Keratinocyte (primary cell): ENCODE results near the gene WARS2. TPM values are rescaled to one million over a fixed set of nuclear protein-coding genes. Genes with fewer than 3 reads are reported as not detected.

Experiments
- DNase-seq: peaks from one replicate; pipeline ENCODE4 v3.0.0-alpha.2; 2011; ENCODE audit warnings: low read depth, missing footprints, low spot score
- FAIRE-seq: peaks from 2 replicates; lab custom pipeline; 2011; peaks lifted over from hg19 to GRCh38; lab: Jason Lieb, UNC
- H2AFZ ChIP-seq: 2 replicates; pipeline ENCODE4 v1.6.0; 2012; ENCODE audit warnings: low read length, control low read depth, inconsistent platforms; ENCODE audit not compliant: control insufficient read depth
- H3K27ac ChIP-seq: 2 replicates; pipeline ENCODE4 v1.5.1; 2011; ENCODE audit warnings: low read length; ENCODE audit not compliant: control insufficient read depth, insufficient read depth
- H3K27me3 ChIP-seq: 3 replicates; pipeline ENCODE4 v1.6.0; 2011; ENCODE audit warnings: low read length; ENCODE audit not compliant: control insufficient read depth, insufficient read depth; ENCODE audit errors: extremely low read depth
- H3K36me3 ChIP-seq, 2 experiments: 2 replicates in 1 of 2; 3 replicates in 1 of 2; pipeline ENCODE4 v1.5.1; 2011; ENCODE audit warnings: low read length in 2 of 2, mild to moderate bottlenecking in 1 of 2; ENCODE audit not compliant: control insufficient read depth in 2 of 2, insufficient read depth in 2 of 2; ENCODE audit errors: extremely low read depth in 1 of 2
- H3K4me1 ChIP-seq: 3 replicates; pipeline ENCODE4 v1.5.1; 2011; ENCODE audit warnings: low read length; ENCODE audit not compliant: control insufficient read depth, insufficient read depth; ENCODE audit errors: extremely low read depth
- H3K4me2 ChIP-seq: 3 replicates; pipeline ENCODE4 v1.6.0; 2011; ENCODE audit warnings: low read depth, low read length; ENCODE audit not compliant: control insufficient read depth, insufficient read depth; ENCODE audit errors: extremely low read depth
- H3K4me3 ChIP-seq, 3 experiments: fragments of 200-600 bp in 1 of 3; sonication (generic) in 1 of 3; 2 replicates in 2 of 3; 3 replicates in 1 of 3; pipeline ENCODE4 v1.5.1; 2011 to 2016; ENCODE audit warnings: low read length in 3 of 3, mild to moderate bottlenecking in 3 of 3, control low read depth in 2 of 3, inconsistent platforms in 1 of 3, low read depth in 1 of 3, mixed read lengths in 1 of 3, mixed run types in 1 of 3, moderate library complexity in 1 of 3; ENCODE audit not compliant: control insufficient read depth in 2 of 3, insufficient read depth in 2 of 3; ENCODE audit errors: extremely low read depth in 1 of 3
- H3K79me2 ChIP-seq: 2 replicates; pipeline ENCODE4 v1.6.0; 2012; ENCODE audit warnings: low read length; ENCODE audit not compliant: control insufficient read depth, insufficient read depth
- H3K9ac ChIP-seq: 3 replicates; pipeline ENCODE4 v1.6.0; 2011; ENCODE audit warnings: low read length; ENCODE audit not compliant: control insufficient read depth, insufficient read depth; ENCODE audit errors: extremely low read depth
- H3K9me1 ChIP-seq: 3 replicates; pipeline ENCODE4 v1.6.0; 2011; ENCODE audit warnings: low read length; ENCODE audit not compliant: control insufficient read depth, insufficient read depth; ENCODE audit errors: extremely low read depth
- H3K9me3 ChIP-seq: 2 replicates; pipeline ENCODE4 v1.5.1; 2012; ENCODE audit warnings: low read depth, low read length; ENCODE audit not compliant: control insufficient read depth
- H4K20me1 ChIP-seq: 3 replicates; pipeline ENCODE4 v1.6.0; 2011; ENCODE audit warnings: low read length; ENCODE audit not compliant: control insufficient read depth, insufficient read depth; ENCODE audit errors: extremely low read depth
- CTCF ChIP-seq, 3 experiments: IDR thresholded peaks in 1 of 3; conservative IDR thresholded peaks in 1 of 3; optimal IDR thresholded peaks in 1 of 3; 2 replicates in 2 of 3; 3 replicates in 1 of 3; pipeline versions ENCODE3 to v1.5.1; 2011; ENCODE audit warnings: low read length in 3 of 3, mild to moderate bottlenecking in 3 of 3, moderate library complexity in 2 of 3, control low read depth in 1 of 3, inconsistent platforms in 1 of 3; ENCODE audit not compliant: insufficient read depth in 2 of 3; ENCODE audit errors: extremely low read depth in 1 of 3
- EZH2 ChIP-seq: IDR thresholded peaks from one replicate; pipeline ENCODE4 v1.6.1; 2012; ENCODE audit warnings: inconsistent platforms, mild to moderate bottlenecking, low read length, moderate library complexity
- dilution Hi-C: fragments of 300-500 bp; cut with MboI; formaldehyde crosslinking; loops from one replicate; pipeline ENCODE4 v1.7.0; 2020; ENCODE audit warnings: low sequenced_read_pairs; ENCODE audit not compliant: extremely low pct_ligation_motif_present
- polyA plus RNA-seq, 5 experiments: library from polyadenylated mRNA; depleted of rRNA in 3 of 5; stranded (reverse) in 3 of 5; stranded (forward) in 1 of 5; unstranded in 1 of 5; fragments of >200 nt; gene quantifications; 1 replicate in 1 of 5; 2 replicates in 3 of 5; 3 replicates in 1 of 5; pipeline versions ENCODE4 v1.2.1 to v1.2.3, GENCODE V29; 2011 to 2012; ENCODE audit warnings: missing spikeins in 2 of 5, low read depth in 1 of 5, low replicate concordance in 1 of 5

Gene WARS2
- polyA plus RNA-seq, 1 donor (not counting 4 experiments of a cell fraction or from before 2014, with no cell fraction given) = 10.3 TPM

GRCh38 chr1:119032986-119033385 is 107.5 kb downstream of the WARS2 start:
- DNase-seq = no peak
- H3K27me3 ChIP-seq = no peaks in the 10 kb centered on the region
- H3K27ac ChIP-seq = no peak overlapping the region
- H3K36me3 ChIP-seq = peaks cover 0 to 4% of the 10 kb centered on the region in 2 experiments
- no peaks in the 10 kb centered on the region for H3K79me2 ChIP-seq
- no peaks in the 10 kb centered on the region for H3K9me1 ChIP-seq
- no peak for TF ChIP-seq CTCF (optimal IDR thresholded peaks at IDR 0.05 in 1 of 3, IDR thresholded peaks at IDR 0.05 in 1 of 3, conservative IDR thresholded peaks at IDR 0.05 in 1 of 3; ENCODE audit: extremely low read depth in 1 of 3, insufficient read depth in 2 of 3, low read length in 3 of 3)
- TF ChIP-seq EZH2 = no peak
- no peak overlapping the region for H3K9ac ChIP-seq
- no peak overlapping the region for H3K4me2 ChIP-seq
- no peaks in the 10 kb centered on the region for H4K20me1 ChIP-seq
- no peak for FAIRE-seq
- no peak overlapping the region for H2AFZ ChIP-seq
- no peaks in the 10 kb centered on the region for H3K4me1 ChIP-seq
- no peak overlapping the region for H3K4me3 ChIP-seq
- dilution Hi-C loops = no loop called here
- H3K9me3 ChIP-seq = no peaks in the 10 kb centered on the region

GRCh38 chr1:119027759-119028158 is 112.7 kb downstream of the WARS2 start:
- no peaks in the 10 kb centered on the region for H3K9me1 ChIP-seq
- H3K4me1 ChIP-seq = peaks cover 2% of the 10 kb centered on the region
- peaks cover 0 to 4% of the 10 kb centered on the region in 2 experiments for H3K36me3 ChIP-seq
- no peak for TF ChIP-seq CTCF (optimal IDR thresholded peaks at IDR 0.05 in 1 of 3, IDR thresholded peaks at IDR 0.05 in 1 of 3, conservative IDR thresholded peaks at IDR 0.05 in 1 of 3; ENCODE audit: extremely low read depth in 1 of 3, insufficient read depth in 2 of 3, low read length in 3 of 3)
- no peak for TF ChIP-seq EZH2
- no peak overlapping the region for H2AFZ ChIP-seq
- no peaks in the 10 kb centered on the region for H3K9me3 ChIP-seq
- no peaks in the 10 kb centered on the region for H3K27me3 ChIP-seq
- H3K4me2 ChIP-seq = no peak overlapping the region
- no peak overlapping the region for H3K4me3 ChIP-seq
- H3K27ac ChIP-seq = no peak overlapping the region
- DNase-seq = no peak
- dilution Hi-C loops = no loop called here
- no peaks in the 10 kb centered on the region for H4K20me1 ChIP-seq
- H3K79me2 ChIP-seq = no peaks in the 10 kb centered on the region
- H3K9ac ChIP-seq = no peak overlapping the region
- FAIRE-seq = no peak
